Measurements from ENCODE around the gene PLAC1. TPM values are rescaled to one million over a fixed set of nuclear protein-coding genes. Genes with fewer than 3 reads are reported as not detected.

Gene PLAC1
- total and polyA plus RNA-seq, 2 experiments from 2014 or later = 0.93 to 2.9 TPM

DNA sequence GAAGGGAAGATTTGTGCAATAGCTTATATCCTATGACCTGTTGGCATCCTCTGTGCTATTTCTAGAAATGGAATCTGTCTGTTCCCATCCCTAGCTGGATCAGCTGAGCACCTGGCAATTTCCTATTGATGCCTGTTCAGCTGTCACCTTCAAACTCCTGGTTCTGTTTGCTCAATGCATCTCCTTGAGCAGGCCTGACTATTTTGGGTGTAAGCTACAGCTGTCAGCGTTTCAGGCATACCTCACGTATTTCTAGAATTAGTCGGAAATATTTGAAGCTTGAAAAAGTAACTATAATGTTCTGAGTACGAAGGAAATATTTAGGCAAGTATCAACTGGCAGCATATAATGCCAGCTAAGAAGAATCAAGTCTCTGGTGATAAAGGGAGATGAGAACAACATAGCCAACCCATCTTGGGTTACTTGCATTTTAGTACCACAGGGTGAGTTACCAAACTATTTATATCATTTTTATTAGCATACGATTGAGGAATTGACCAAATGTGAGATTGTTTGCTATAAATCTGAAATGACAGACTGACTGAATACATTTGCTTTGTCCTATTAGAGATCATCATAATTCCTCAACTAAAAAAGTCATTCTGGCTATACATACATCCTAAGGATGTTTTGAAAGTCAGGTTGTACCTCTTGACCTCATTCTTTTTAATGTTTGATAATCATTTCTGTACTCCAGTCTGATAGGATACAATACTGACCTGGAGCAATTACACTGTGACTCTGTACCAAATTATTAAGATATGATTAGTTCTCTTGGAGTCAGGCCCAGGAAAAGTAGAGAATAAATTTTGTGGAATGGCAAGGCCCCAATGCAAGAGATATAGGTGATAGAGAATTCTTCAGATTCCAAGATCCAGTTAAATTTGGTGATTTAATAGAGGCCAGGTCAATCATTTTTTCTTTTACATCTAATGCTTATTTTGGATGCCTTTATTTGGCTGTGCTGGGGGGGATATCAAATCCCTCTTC is 36.4 kb upstream of the PLAC1 start:
- no peaks in the 10 kb centered on the region for H3K27me3 ChIP-seq
- no peaks in the 10 kb centered on the region for H3K9me3 ChIP-seq (ENCODE audit: low read depth)
- no peak overlapping the region for H3K4me3 ChIP-seq
- no peak overlapping the region for H3K27ac ChIP-seq
- H3K9me2 ChIP-seq (replicated peaks; ENCODE audit: insufficient read depth) = no peaks in the 10 kb centered on the region
- no peak overlapping the region for H2AFZ ChIP-seq
- no peak for DNase-seq (ENCODE audit: low spot score)
- no peaks in the 10 kb centered on the region for H3K4me1 ChIP-seq (ENCODE audit: insufficient read depth)
- TF ChIP-seq EZH2 (IDR thresholded peaks at IDR 0.05; ENCODE audit: borderline replicate concordance) = no peak
- H3K4me2 ChIP-seq = no peak overlapping the region
- no peaks in the 10 kb centered on the region for H4K20me1 ChIP-seq (ENCODE audit: insufficient read depth, poor library complexity, severe bottlenecking)
- H3K79me2 ChIP-seq = no peaks in the 10 kb centered on the region
- H3K36me3 ChIP-seq (replicated peaks; ENCODE audit: insufficient read depth, low read depth) = no peaks in the 10 kb centered on the region
- 81% methylated on average over 5 of the region's 5 CpGs for WGBS (ENCODE audit: low lambda C conversion rate, missing lambda C conversion rate)

- Histone ChIP-seq H3K9me3 (ENCODE audit: low read depth) (no peaks in the 10 kb centered on the region), H3K4me1 (ENCODE audit: insufficient read depth) (no peaks in the 10 kb centered on the region), H3K9me2 (replicated peaks; ENCODE audit: insufficient read depth) (no peaks in the 10 kb centered on the region), H4K20me1 (ENCODE audit: insufficient read depth, poor library complexity, severe bottlenecking) (no peaks in the 10 kb centered on the region), H3K27ac (no peak overlapping the region), H3K4me3 (no peak overlapping the region), H3K4me2 (no peak overlapping the region), H3K79me2 (no peaks in the 10 kb centered on the region), H2AFZ (no peak overlapping the region), H3K27me3 (no peaks in the 10 kb centered on the region), H3K36me3 (replicated peaks; ENCODE audit: insufficient read depth, low read depth) (no peaks in the 10 kb centered on the region)
- TF ChIP-seq CTCF (IDR thresholded peaks at IDR 0.05; ENCODE audit: poor library complexity) (no peak), EZH2phosphoT487 (IDR thresholded peaks at IDR 0.05; ENCODE audit: low read depth, severe bottlenecking, unreplicated experiment) (no peak), EZH2 (IDR thresholded peaks at IDR 0.05; ENCODE audit: borderline replicate concordance) (no peak)
- no peak for DNase-seq (ENCODE audit: low spot score)
- 85% methylated on average over 2 of the region's 2 CpGs for WGBS (ENCODE audit: low lambda C conversion rate, missing lambda C conversion rate)
These were observed 35.4 kb upstream of the PLAC1 start for GRCh38 chrX:134693644-134694043.

GRCh38 chrX:134692990-134693389 is 34.7 kb upstream of the PLAC1 start:
- Histone ChIP-seq H3K4me1 (ENCODE audit: insufficient read depth) (no peaks in the 10 kb centered on the region), H3K4me3 (no peak overlapping the region), H3K4me2 (no peak overlapping the region), H4K20me1 (ENCODE audit: insufficient read depth, poor library complexity, severe bottlenecking) (no peaks in the 10 kb centered on the region), H3K79me2 (no peaks in the 10 kb centered on the region), H2AFZ (no peak overlapping the region), H3K9me2 (replicated peaks; ENCODE audit: insufficient read depth) (no peaks in the 10 kb centered on the region), H3K27me3 (no peaks in the 10 kb centered on the region), H3K27ac (no peak overlapping the region), H3K9me3 (ENCODE audit: low read depth) (no peaks in the 10 kb centered on the region), H3K36me3 (replicated peaks; ENCODE audit: insufficient read depth, low read depth) (no peaks in the 10 kb centered on the region)
- 70% methylated on average over 1 of the region's 1 CpG for WGBS (ENCODE audit: low lambda C conversion rate, missing lambda C conversion rate)
- TF ChIP-seq EZH2 (IDR thresholded peaks at IDR 0.05; ENCODE audit: borderline replicate concordance) = no peak
- TF ChIP-seq EZH2phosphoT487 (IDR thresholded peaks at IDR 0.05; ENCODE audit: low read depth, severe bottlenecking, unreplicated experiment) = no peak
- no peak for TF ChIP-seq CTCF (IDR thresholded peaks at IDR 0.05; ENCODE audit: poor library complexity)
- no peak for DNase-seq (ENCODE audit: low spot score)

GRCh38 chrX:134692233-134692632 is 34.0 kb upstream of the PLAC1 start:
- H3K79me2 ChIP-seq = no peaks in the 10 kb centered on the region
- DNase-seq (ENCODE audit: low spot score) = no peak
- TF ChIP-seq CTCF (IDR thresholded peaks at IDR 0.05; ENCODE audit: poor library complexity) (no peak), EZH2 (IDR thresholded peaks at IDR 0.05; ENCODE audit: borderline replicate concordance) (no peak)
- WGBS (ENCODE audit: low lambda C conversion rate, missing lambda C conversion rate) = 33% methylated on average over 1 of the region's 1 CpG
- no peaks in the 10 kb centered on the region for H4K20me1 ChIP-seq (ENCODE audit: insufficient read depth, poor library complexity, severe bottlenecking)
- no peak overlapping the region for H3K27ac ChIP-seq
- H3K4me3 ChIP-seq = no peak overlapping the region
- H3K4me1 ChIP-seq (ENCODE audit: insufficient read depth) = no peaks in the 10 kb centered on the region
- H3K36me3 ChIP-seq (replicated peaks; ENCODE audit: insufficient read depth, low read depth) = no peaks in the 10 kb centered on the region
- no peak overlapping the region for H3K4me2 ChIP-seq
- H3K27me3 ChIP-seq = no peaks in the 10 kb centered on the region
- H3K9me3 ChIP-seq (ENCODE audit: low read depth) = no peaks in the 10 kb centered on the region
- no peaks in the 10 kb centered on the region for H3K9me2 ChIP-seq (replicated peaks; ENCODE audit: insufficient read depth)
- no peak overlapping the region for H2AFZ ChIP-seq
